Fibroblast of mammary gland (primary cell): ENCODE results near the gene KCNMA1.
A peak's percentile ranks its signal among the peaks of the same experiment; 100 is the strongest.

Experiments
- DNase-seq: peaks from one replicate; pipeline ENCODE4 v3.0.0-alpha.2; 2010; ENCODE audit warnings: low read depth
- H3K4me3 ChIP-seq: 2 replicates; pipeline ENCODE4 v1.5.1; 2011; ENCODE audit warnings: low read depth, mild to moderate bottlenecking, low read length, moderate library complexity; ENCODE audit not compliant: control insufficient read depth
- CTCF ChIP-seq: conservative IDR thresholded peaks from 2 replicates; pipeline ENCODE4 v1.5.1; 2011; ENCODE audit warnings: low read depth, low read length, inconsistent platforms; ENCODE audit not compliant: control insufficient read depth, insufficient read depth

Gene KCNMA1

GRCh38 chr10:77474386-77474785 is 163.2 kb downstream of the KCNMA1 start:
- no peak overlapping the region for H3K4me3 ChIP-seq
- no peak for DNase-seq
- no peak for TF ChIP-seq CTCF

GRCh38 chr10:77472146-77472545 is 165.5 kb downstream of the KCNMA1 start:
- no peak overlapping the region for H3K4me3 ChIP-seq
- DNase-seq, result no peak
- no peak for TF ChIP-seq CTCF

GRCh38 chr10:77471069-77471536 is 166.5 kb downstream of the KCNMA1 start:
- H3K4me3 ChIP-seq, result no peak overlapping the region
- no peak for TF ChIP-seq CTCF
- no peak for DNase-seq

GRCh38 chr10:77467422-77467963 is 170.1 kb downstream of the KCNMA1 start:
- TF ChIP-seq CTCF, result no peak
- DNase-seq, result no peak
- H3K4me3 ChIP-seq, result no peak overlapping the region

GRCh38 chr10:77463967-77464745 is 173.5 kb downstream of the KCNMA1 start:
- TF ChIP-seq CTCF, result no peak
- no peak overlapping the region for H3K4me3 ChIP-seq
- DNase-seq, result peak; percentile 55

GRCh38 chr10:77463499-77463898 is 174.1 kb downstream of the KCNMA1 start:
- no peak overlapping the region for H3K4me3 ChIP-seq
- TF ChIP-seq CTCF, result no peak
- DNase-seq, result no peak
